Smooth muscle cell (in vitro differentiated cells): Measurements from ENCODE around the gene CACNA1I. TPM values are rescaled to one million over a fixed set of nuclear protein-coding genes. Genes with fewer than 3 reads are reported as not detected.

ENCODE experiments used
- DNase-seq: peaks from one replicate; lab custom pipeline; 2025; ENCODE audit not compliant: unreplicated experiment; lab: John Stamatoyannopoulos, UW
- H2AFZ ChIP-seq: fragments of 200-600 bp; sonication (generic); 2 replicates; pipeline ENCODE4 v1.6.0; 2016; ENCODE audit warnings: antibody characterized with exemption, low read depth, mild to moderate bottlenecking
- H3F3A ChIP-seq: fragments of 200-600 bp; sonication (generic); 2 replicates; pipeline ENCODE4 v1.6.0; 2017; ENCODE audit warnings: antibody characterized with exemption, low read depth
- H3K27ac ChIP-seq: fragments of 200-600 bp; sonication (generic); 2 replicates; pipeline ENCODE4 v1.5.1; 2016; ENCODE audit warnings: low read depth, mild to moderate bottlenecking
- H3K27me3 ChIP-seq: fragments of 200-600 bp; sonication (generic); 2 replicates; pipeline ENCODE4 v1.6.1; 2016; ENCODE audit warnings: low read depth, mild to moderate bottlenecking
- H3K36me3 ChIP-seq: fragments of 200-600 bp; sonication (generic); 2 replicates; pipeline ENCODE4 v1.5.1; 2016; ENCODE audit warnings: low read depth
- H3K4me1 ChIP-seq: fragments of 200-600 bp; sonication (generic); 2 replicates; pipeline ENCODE4 v1.5.1; 2016; ENCODE audit warnings: low read depth
- H3K4me2 ChIP-seq: fragments of 200-600 bp; sonication (generic); 2 replicates; pipeline ENCODE4 v1.6.0; 2016; ENCODE audit warnings: mild to moderate bottlenecking
- H3K4me3 ChIP-seq: fragments of 200-600 bp; sonication (generic); 2 replicates; pipeline ENCODE4 v1.5.1; 2016; ENCODE audit warnings: mild to moderate bottlenecking
- H3K79me2 ChIP-seq: fragments of 200-600 bp; sonication (generic); 2 replicates; pipeline ENCODE4 v1.6.0; 2016; ENCODE audit warnings: low read depth, mild to moderate bottlenecking
- H3K9ac ChIP-seq: fragments of 200-600 bp; sonication (generic); 2 replicates; pipeline ENCODE4 v1.6.0; 2016; ENCODE audit warnings: low read depth
- H3K9me3 ChIP-seq: fragments of 200-600 bp; sonication (generic); replicated peaks from 2 replicates; pipeline ENCODE4 v1.5.1; 2016; ENCODE audit warnings: low read depth
- H4K20me1 ChIP-seq: fragments of 200-600 bp; sonication (generic); 2 replicates; pipeline ENCODE4 v1.6.0; 2016; ENCODE audit warnings: low read depth
- WGBS: methylation state at CpG from one replicate; pipeline ENCODE4 v1.1.7; 2016; ENCODE audit warnings: low lambda C conversion rate; 5-methylcytosine and 5-hydroxymethylcytosine counted together
- polyA plus RNA-seq: library from polyadenylated mRNA; unstranded; fragments of >200 nt; fragmentation: Nextera tagmentation; extraction: Ambion mirVana; gene quantifications from 2 replicates; pipeline ENCODE4 v1.2.1, GENCODE V29; 2016
- total RNA-seq: library from RNA; depleted of rRNA; stranded (reverse); fragments of >200 nt; gene quantifications from 2 replicates; pipeline ENCODE4 v1.2.3, GENCODE V29; 2014
- TF ChIP-seq, protein P1 (sequence below): fragments of 200-600 bp; sonication (generic); IDR thresholded peaks from 2 replicates; pipeline ENCODE4 v1.5.1; 2017; ENCODE audit warnings: borderline replicate concordance, mild to moderate bottlenecking, antibody characterized with exemption; ENCODE audit not compliant: insufficient read depth, poor library complexity, severe bottlenecking

CACNA1I gene
- total and polyA plus RNA-seq, 2 experiments from 2014 or later = not detected

DNA sequence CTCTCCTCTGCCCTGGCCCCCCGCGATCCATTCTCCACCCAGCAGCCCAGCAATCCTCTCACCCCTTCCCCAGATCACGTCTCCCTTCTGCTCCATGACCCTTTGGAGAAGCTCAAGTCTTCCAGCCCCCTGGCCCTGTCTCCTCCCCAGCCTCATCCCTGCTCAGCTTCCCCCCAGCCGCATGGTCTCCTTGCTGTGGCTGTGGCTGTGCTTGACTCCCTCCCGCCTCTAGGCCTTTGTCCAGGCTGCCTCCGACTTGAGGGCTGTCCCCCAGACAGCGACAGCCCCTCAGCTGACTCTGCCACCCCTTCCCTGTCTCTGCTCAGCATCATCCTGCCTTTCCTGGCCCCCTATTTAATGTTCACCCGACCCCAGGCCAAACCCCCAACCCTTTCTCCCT lies 59.3 kb downstream of the CACNA1I start:
- no peaks in the 10 kb centered on the region for H3K9me3 ChIP-seq
- H3K27me3 ChIP-seq = no peaks in the 10 kb centered on the region
- H3K36me3 ChIP-seq = no peaks in the 10 kb centered on the region
- peaks cover 3% of the 10 kb centered on the region for H3K4me1 ChIP-seq
- H3K79me2 ChIP-seq = no peaks in the 10 kb centered on the region
- WGBS = 71% methylated on average over 5 of the region's 8 CpGs
- no peak overlapping the region for H2AFZ ChIP-seq
- DNase-seq = no peak
- H3K9ac ChIP-seq = no peak overlapping the region
- TF ChIP-seq, protein P1, sequence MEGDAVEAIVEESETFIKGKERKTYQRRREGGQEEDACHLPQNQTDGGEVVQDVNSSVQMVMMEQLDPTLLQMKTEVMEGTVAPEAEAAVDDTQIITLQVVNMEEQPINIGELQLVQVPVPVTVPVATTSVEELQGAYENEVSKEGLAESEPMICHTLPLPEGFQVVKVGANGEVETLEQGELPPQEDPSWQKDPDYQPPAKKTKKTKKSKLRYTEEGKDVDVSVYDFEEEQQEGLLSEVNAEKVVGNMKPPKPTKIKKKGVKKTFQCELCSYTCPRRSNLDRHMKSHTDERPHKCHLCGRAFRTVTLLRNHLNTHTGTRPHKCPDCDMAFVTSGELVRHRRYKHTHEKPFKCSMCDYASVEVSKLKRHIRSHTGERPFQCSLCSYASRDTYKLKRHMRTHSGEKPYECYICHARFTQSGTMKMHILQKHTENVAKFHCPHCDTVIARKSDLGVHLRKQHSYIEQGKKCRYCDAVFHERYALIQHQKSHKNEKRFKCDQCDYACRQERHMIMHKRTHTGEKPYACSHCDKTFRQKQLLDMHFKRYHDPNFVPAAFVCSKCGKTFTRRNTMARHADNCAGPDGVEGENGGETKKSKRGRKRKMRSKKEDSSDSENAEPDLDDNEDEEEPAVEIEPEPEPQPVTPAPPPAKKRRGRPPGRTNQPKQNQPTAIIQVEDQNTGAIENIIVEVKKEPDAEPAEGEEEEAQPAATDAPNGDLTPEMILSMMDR = no peak
- H4K20me1 ChIP-seq = no peaks in the 10 kb centered on the region
- no peak overlapping the region for H3K27ac ChIP-seq
- no peaks in the 10 kb centered on the region for H3F3A ChIP-seq
- H3K4me3 ChIP-seq = no peak overlapping the region
- H3K4me2 ChIP-seq = no peak overlapping the region

DNA sequence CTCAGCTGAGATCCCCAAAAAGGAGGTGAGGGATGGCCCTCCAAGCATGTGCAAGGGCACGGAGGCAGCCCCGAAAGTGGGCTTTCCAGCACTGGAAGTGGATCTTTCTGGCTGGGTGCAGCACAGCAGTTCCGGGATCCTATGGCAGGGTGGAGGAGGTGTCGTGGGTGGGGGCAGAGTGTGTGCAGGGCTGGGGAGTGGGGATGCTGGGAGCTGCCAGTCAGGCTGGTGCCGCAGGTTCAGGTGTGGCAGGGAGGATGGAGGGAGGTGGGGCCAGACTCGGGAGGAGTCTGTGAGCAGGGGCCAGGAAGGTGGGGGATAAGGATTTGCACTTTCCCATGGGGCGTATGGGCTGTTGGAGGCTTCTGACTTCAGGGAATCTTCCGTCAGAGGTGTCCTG lies 60.2 kb downstream of the CACNA1I start:
- WGBS = 78% methylated on average over 8 of the region's 8 CpGs

DNA sequence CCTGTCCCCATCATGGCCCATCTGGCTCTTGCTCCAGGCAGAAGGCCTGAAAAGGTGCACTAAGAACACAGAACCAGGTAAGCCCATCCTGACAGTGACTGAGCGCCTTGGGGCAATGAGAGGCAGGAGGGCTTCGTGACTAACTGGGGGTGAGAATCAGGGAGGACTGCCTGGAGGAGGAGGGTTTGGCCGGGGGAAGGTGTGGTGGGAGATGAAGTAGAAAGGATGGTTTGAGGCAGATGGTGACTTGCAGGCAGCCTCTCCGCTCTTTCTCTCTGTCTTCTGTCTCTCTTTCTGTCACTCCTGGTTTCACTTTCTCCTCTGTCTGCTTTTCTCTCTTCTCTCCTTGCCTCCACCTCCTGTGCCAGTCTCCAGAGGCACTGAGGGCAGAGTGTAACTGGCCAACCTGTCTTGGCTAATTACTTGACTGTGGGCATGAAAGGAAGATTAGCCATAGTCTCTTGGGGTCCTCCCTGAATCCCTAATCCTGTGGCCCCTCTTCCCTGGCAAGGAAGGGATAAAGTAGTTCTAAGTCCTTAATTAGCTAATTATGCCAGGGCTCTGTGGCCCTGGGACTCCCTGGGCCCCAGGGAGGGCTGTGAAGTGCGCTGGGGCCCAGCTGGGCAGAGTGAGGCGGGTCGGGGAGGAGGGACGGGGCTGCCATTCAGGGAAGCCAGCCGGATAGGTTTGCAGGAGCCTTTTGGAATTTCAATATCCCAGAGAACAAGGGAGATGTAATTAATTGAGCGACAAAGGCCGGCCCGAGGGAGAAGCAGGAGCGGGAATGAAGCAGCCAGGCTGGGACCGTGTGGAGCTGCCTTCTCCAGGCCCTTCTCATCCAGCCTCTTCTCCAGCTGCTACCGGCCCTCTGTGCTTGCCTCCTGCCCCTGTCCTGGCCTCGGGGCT lies 61.1 kb downstream of the CACNA1I start:
- H3K4me3 ChIP-seq = no peak overlapping the region
- H2AFZ ChIP-seq = no peak overlapping the region
- H3K36me3 ChIP-seq = no peaks in the 10 kb centered on the region
- TF ChIP-seq, protein P1 = no peak
- no peaks in the 10 kb centered on the region for H4K20me1 ChIP-seq
- no peak overlapping the region for H3K27ac ChIP-seq
- peaks cover 3% of the 10 kb centered on the region for H3K4me1 ChIP-seq
- no peaks in the 10 kb centered on the region for H3K9me3 ChIP-seq
- H3K79me2 ChIP-seq = no peaks in the 10 kb centered on the region
- H3K27me3 ChIP-seq = no peaks in the 10 kb centered on the region
- no peak overlapping the region for H3K9ac ChIP-seq
- H3F3A ChIP-seq = no peaks in the 10 kb centered on the region
- DNase-seq = no peak
- WGBS = 88% methylated on average over 16 of the region's 16 CpGs
- no peak overlapping the region for H3K4me2 ChIP-seq

More for the DNA sequence above, 60.2 kb downstream of the CACNA1I start:
- Histone ChIP-seq H4K20me1 (no peaks in the 10 kb centered on the region), H3K9me3 (no peaks in the 10 kb centered on the region), H3K9ac (no peak overlapping the region), H3K27ac (no peak overlapping the region), H3F3A (no peaks in the 10 kb centered on the region), H3K4me3 (no peak overlapping the region), H3K36me3 (no peaks in the 10 kb centered on the region), H2AFZ (no peak overlapping the region), H3K27me3 (no peaks in the 10 kb centered on the region), H3K4me2 (no peak overlapping the region), H3K79me2 (no peaks in the 10 kb centered on the region), H3K4me1 (peaks cover 3% of the 10 kb centered on the region)
- DNase-seq = no peak
- TF ChIP-seq, protein P1 = no peak
